Activated CD8-positive, alpha-beta T cell treated with anti-CD3 and anti-CD28 coated beads for 36 hours (primary cell): ENCODE measurements around the gene NRXN3. TPM values are rescaled to one million over a fixed set of nuclear protein-coding genes. Genes with fewer than 3 reads are reported as not detected.

Experiments used
- ATAC-seq: fragments of 200-7000 bp; cut with Tn5 transposase; one replicate; pipeline ENCODE4 v1.10.0; 2021; ENCODE audit warnings: mild to moderate bottlenecking, moderate library complexity
- CTCF ChIA-PET: fragments of 350-600 bp; sonication (Branson Sonifier 250); formaldehyde crosslinking; loops from one replicate; lab custom pipeline; 2021; ENCODE audit warnings: antibody characterized with exemption; lab: Charles Lee
- POLR2A ChIA-PET: fragments of 350-600 bp; sonication (Branson Sonifier 250); formaldehyde crosslinking; loops from one replicate; lab custom pipeline; 2021; ENCODE audit warnings: antibody characterized with exemption; lab: Charles Lee
- DNase-seq: peaks from one replicate; pipeline ENCODE4 v3.0.0-alpha.2; 2020
- H3K27ac Mint-ChIP-seq: one replicate; pipeline ENCODE4 v1.8.0; 2021; ENCODE audit warnings: mild to moderate bottlenecking, mixed read lengths
- H3K27me3 Mint-ChIP-seq: one replicate; pipeline ENCODE4 v1.8.0; 2021; ENCODE audit warnings: mixed read lengths
- H3K36me3 Mint-ChIP-seq: one replicate; pipeline ENCODE4 v1.8.0; 2021; ENCODE audit warnings: low read depth, mixed read lengths
- H3K4me1 Mint-ChIP-seq: one replicate; pipeline ENCODE4 v1.8.0; 2021; ENCODE audit warnings: low read depth, mixed read lengths
- H3K4me3 Mint-ChIP-seq: one replicate; pipeline ENCODE4 v1.8.0; 2021; ENCODE audit warnings: mild to moderate bottlenecking, moderate library complexity, mixed read lengths
- H3K9me3 Mint-ChIP-seq: one replicate; pipeline ENCODE4 v1.8.0; 2021; ENCODE audit warnings: mixed read lengths
- intact Hi-C: fragments of 100-400 bp; cut with micrococcal nuclease; formaldehyde crosslinking; loops from one replicate; pipeline ENCODE4 v1.10.0; 2022
- total RNA-seq, 2 experiments: library from RNA; stranded (reverse); gene quantifications; one replicate each; pipeline ENCODE4 v1.2.3, GENCODE V29; 2021
- TF ChIP-seq, protein P1 (sequence below): fragments of 200-600 bp; IDR thresholded peaks from one replicate; pipeline ENCODE4 v1.8.0; 2022; ENCODE audit warnings: antibody characterized with exemption, mild to moderate bottlenecking

NRXN3 gene
- total RNA-seq, 2 experiments from 2014 or later, result not detected

GRCh38 chr14:79321070-79321469 is 1150.9 kb downstream of the NRXN3 start:
- DNase-seq (no peak), ATAC-seq (no peak)
- no peaks in the 10 kb centered on the region for H3K4me1 Mint-ChIP-seq
- H3K4me3 Mint-ChIP-seq, result no peak overlapping the region
- TF ChIP-seq, protein P1, sequence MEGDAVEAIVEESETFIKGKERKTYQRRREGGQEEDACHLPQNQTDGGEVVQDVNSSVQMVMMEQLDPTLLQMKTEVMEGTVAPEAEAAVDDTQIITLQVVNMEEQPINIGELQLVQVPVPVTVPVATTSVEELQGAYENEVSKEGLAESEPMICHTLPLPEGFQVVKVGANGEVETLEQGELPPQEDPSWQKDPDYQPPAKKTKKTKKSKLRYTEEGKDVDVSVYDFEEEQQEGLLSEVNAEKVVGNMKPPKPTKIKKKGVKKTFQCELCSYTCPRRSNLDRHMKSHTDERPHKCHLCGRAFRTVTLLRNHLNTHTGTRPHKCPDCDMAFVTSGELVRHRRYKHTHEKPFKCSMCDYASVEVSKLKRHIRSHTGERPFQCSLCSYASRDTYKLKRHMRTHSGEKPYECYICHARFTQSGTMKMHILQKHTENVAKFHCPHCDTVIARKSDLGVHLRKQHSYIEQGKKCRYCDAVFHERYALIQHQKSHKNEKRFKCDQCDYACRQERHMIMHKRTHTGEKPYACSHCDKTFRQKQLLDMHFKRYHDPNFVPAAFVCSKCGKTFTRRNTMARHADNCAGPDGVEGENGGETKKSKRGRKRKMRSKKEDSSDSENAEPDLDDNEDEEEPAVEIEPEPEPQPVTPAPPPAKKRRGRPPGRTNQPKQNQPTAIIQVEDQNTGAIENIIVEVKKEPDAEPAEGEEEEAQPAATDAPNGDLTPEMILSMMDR, result no peak
- no peaks in the 10 kb centered on the region for H3K27me3 Mint-ChIP-seq
- intact Hi-C loops, result no loop called here
- no peaks in the 10 kb centered on the region for H3K36me3 Mint-ChIP-seq
- ChIA-PET POLR2A (no interaction called here), CTCF (no interaction called here)
- no peak overlapping the region for H3K27ac Mint-ChIP-seq
- no peaks in the 10 kb centered on the region for H3K9me3 Mint-ChIP-seq

GRCh38 chr14:79325071-79325470 is 1154.9 kb downstream of the NRXN3 start:
- no peaks in the 10 kb centered on the region for H3K4me1 Mint-ChIP-seq
- no peaks in the 10 kb centered on the region for H3K9me3 Mint-ChIP-seq

GRCh38 chr14:79325557-79325956 is 1155.4 kb downstream of the NRXN3 start:
- CTCF ChIA-PET, result no interaction called here
- no peak overlapping the region for H3K4me3 Mint-ChIP-seq

More at GRCh38 chr14:79325071-79325470, 1154.9 kb downstream of the NRXN3 start:
- ATAC-seq (no peak), DNase-seq (no peak)
- no peaks in the 10 kb centered on the region for H3K36me3 Mint-ChIP-seq
- H3K27me3 Mint-ChIP-seq, result no peaks in the 10 kb centered on the region
- intact Hi-C loops, result no loop called here
- ChIA-PET CTCF (no interaction called here), POLR2A (no interaction called here)
- TF ChIP-seq, protein P1, result no peak
- H3K27ac Mint-ChIP-seq, result no peak overlapping the region
- H3K4me3 Mint-ChIP-seq, result no peak overlapping the region

DNA sequence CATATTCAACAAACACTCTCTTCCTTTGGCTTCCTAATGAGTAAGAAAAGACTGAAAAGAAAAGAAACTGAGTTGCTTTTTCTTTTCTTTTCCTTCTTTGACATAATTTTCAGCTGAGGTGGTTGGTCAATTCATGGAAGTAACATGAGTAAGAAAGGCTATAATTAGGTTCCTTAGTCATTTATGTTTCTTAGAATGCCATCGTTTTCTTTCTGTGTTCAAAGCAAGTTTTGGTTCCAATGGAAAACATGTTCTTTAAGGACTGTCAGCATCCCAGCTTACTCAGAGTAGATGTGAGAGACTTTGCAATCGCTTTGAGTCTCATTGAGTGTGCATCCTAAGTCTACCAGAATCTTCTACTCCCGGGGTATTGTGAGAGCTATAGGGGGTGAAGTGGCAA is 1158.7 kb downstream of the NRXN3 start:
- intact Hi-C loops, result no loop called here
- DNase-seq (no peak), ATAC-seq (no peak)
- Mint-ChIP-seq H3K4me1 (no peaks in the 10 kb centered on the region), H3K36me3 (no peaks in the 10 kb centered on the region), H3K4me3 (no peak overlapping the region), H3K27ac (no peak overlapping the region), H3K9me3 (peaks cover 3% of the 10 kb centered on the region), H3K27me3 (no peaks in the 10 kb centered on the region)
- POLR2A ChIA-PET, result interaction anchor here (0.6 kb wide), 1 partner anchor 1115 kb away, joined by 3 read pairs; no protein-coding TSS in a partner anchor
- CTCF ChIA-PET, result no interaction called here
- TF ChIP-seq, protein P1, result no peak

More at GRCh38 chr14:79325557-79325956, 1155.4 kb downstream of the NRXN3 start:
- DNase-seq (no peak), ATAC-seq (no peak)
- Mint-ChIP-seq H3K4me1 (no peaks in the 10 kb centered on the region), H3K9me3 (peaks cover 3% of the 10 kb centered on the region), H3K27me3 (no peaks in the 10 kb centered on the region), H3K36me3 (no peaks in the 10 kb centered on the region), H3K27ac (no peak overlapping the region)
- intact Hi-C loops, result no loop called here
- POLR2A ChIA-PET, result no interaction called here
- TF ChIP-seq, protein P1, result no peak

DNA sequence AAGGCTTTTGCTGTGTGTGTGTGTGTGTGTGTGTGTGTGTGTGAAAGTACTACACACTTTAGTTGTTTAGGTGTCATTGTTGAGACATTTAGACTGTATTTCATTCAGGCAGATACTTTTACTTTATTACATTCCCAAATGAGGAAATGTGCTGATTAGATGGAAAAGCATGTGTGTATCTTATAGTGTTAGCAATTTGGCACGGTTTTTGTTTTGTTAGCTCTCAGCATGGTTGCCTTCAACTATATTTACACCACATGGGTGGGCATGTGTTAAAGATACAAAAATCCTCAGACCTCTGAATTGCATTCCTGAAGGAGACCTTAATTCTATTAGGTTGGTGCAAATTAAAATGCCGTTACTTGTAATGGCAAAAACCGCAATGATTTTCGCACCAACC is 1161.7 kb downstream of the NRXN3 start:
- intact Hi-C loops, result no loop called here

More for the DNA sequence above, 1161.7 kb downstream of the NRXN3 start:
- TF ChIP-seq, protein P1, result no peak
- ATAC-seq, result no peak
- Mint-ChIP-seq H3K27ac (no peak overlapping the region), H3K4me3 (no peak overlapping the region), H3K36me3 (no peaks in the 10 kb centered on the region), H3K4me1 (no peaks in the 10 kb centered on the region), H3K9me3 (peaks cover 5% of the 10 kb centered on the region), H3K27me3 (no peaks in the 10 kb centered on the region)
- CTCF ChIA-PET, result no interaction called here
- POLR2A ChIA-PET, result no interaction called here
- no peak for DNase-seq
